ENCODE results near the gene NOL4L. TPM values are rescaled to one million over a fixed set of nuclear protein-coding genes. Genes with fewer than 3 reads are reported as not detected.

Gene NOL4L
- total RNA-seq, 1 donor from 2014 or later = 106 TPM

DNA sequence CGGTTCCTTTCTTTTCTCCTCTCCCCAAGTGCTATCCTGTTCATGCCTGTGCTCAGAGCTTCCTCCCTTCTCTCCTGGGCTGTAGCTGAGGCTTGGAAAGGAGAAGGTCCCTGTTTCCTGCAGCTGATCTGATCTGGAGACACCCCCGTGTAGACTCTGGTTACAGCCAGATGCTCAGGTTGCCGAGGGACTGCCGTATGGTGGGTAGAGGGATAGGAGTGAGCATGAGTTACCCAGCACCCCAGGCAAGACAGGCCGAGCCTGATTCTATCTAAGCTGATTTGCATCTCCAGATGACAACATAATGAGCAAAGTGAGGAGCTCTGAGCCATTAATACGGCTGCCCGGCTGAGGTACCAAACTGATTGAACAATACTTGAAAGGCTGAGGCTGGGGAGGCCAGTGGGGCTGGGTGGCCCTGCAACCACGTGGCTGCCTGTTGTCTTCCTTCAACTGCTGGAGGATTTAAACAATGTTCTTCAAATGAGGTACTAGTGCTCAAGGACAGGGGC is 135.2 kb downstream of the NOL4L start:
- TF ChIP-seq, protein P1, sequence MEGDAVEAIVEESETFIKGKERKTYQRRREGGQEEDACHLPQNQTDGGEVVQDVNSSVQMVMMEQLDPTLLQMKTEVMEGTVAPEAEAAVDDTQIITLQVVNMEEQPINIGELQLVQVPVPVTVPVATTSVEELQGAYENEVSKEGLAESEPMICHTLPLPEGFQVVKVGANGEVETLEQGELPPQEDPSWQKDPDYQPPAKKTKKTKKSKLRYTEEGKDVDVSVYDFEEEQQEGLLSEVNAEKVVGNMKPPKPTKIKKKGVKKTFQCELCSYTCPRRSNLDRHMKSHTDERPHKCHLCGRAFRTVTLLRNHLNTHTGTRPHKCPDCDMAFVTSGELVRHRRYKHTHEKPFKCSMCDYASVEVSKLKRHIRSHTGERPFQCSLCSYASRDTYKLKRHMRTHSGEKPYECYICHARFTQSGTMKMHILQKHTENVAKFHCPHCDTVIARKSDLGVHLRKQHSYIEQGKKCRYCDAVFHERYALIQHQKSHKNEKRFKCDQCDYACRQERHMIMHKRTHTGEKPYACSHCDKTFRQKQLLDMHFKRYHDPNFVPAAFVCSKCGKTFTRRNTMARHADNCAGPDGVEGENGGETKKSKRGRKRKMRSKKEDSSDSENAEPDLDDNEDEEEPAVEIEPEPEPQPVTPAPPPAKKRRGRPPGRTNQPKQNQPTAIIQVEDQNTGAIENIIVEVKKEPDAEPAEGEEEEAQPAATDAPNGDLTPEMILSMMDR (IDR thresholded peaks at IDR 0.05; ENCODE audit: partially characterized antibody, unreplicated experiment) = no peak
- Mint-ChIP-seq H3K4me3 (ENCODE audit: unreplicated experiment) (peak overlapping the region; percentile 31), H3K9me3 (ENCODE audit: unreplicated experiment) (peaks cover 23% of the 10 kb centered on the region), H3K36me3 (ENCODE audit: unreplicated experiment) (peaks cover 4% of the 10 kb centered on the region), H3K27ac (ENCODE audit: unreplicated experiment) (peak overlapping the region; percentile 25), H3K4me1 (ENCODE audit: low read depth, unreplicated experiment) (peaks cover 42% of the 10 kb centered on the region), H3K27me3 (ENCODE audit: unreplicated experiment) (peaks cover 29% of the 10 kb centered on the region)
- DNase-seq = no peak

DNA sequence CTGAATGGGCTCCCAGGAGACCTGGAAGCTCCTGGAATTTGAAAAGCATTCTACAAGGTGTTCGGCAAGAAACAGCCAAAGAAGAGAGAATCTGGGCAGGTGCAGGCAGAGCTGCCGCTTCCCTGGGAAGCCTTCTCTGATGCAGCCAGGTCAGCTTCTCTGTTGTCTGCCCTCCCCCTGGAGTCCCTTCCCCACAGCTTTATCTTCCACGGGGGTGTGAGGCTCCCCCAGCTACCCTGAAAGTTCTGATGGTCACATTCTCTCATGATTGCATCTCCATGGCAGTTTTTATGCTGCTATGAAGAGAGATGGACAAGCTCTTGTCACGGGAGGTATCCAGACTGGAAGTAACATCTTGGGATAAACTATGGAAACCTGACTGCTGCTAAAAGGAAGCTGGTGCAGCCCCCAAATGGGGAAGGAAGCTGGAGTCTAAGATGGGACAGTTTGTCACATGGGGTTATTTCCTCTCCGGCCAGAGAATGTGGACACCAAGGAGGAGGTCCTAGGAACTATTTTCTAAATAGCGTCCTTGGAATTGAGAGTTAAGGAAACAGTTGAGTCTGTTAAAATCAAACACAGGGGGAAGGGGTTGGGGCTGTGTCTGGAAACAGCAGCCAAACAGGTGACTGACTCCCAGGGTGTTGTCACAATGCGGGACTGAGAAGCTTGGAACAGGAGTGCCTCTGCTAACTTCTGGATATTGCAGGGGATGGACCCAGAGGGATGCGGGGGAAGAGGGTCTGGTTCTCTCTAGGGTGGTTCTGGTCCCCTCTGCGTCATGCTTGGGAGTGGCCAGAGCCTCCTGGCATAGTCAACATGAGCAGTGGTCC is 135.9 kb downstream of the NOL4L start:
- Mint-ChIP-seq H3K36me3 (ENCODE audit: unreplicated experiment) (peaks cover 4% of the 10 kb centered on the region), H3K4me3 (ENCODE audit: unreplicated experiment) (peak overlapping the region; percentile 48)

DNA sequence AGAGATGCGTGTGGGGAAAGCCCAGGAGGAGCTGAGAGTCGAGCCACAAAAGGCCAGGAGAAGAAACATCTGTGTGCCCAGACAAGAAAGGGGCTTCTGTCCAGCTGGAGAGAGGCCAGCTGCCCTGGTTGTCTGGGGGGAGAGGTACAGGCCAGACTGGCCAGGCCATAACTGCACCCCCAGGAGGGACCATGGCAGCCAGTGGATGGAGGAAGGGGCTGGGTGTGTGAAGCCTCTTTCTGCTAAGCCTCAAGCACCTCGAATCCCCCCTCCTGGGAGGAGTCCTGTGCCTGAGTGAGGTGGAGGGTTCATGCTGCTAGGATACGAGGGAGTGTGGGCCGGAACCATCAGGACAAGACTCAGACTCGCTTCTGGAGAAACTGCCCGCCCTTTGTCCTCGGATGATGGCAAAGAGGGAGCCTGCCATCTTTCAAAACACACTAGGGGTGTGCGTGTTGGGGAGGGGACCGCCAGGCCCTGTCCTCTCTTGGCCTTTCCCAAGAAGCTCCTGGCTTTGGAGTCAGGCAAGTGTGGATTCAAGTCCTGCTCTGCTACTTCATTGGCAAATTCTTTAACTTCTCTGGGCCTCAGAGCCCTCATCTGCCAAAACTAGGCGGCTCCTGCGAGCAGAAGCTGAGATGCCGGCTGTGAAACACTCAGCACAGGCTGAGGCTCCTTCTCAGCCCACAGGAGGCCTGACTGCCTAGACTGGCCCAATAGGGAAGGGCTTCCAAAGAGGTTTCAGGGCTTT is 136.7 kb downstream of the NOL4L start:
- H3K9me3 Mint-ChIP-seq (ENCODE audit: unreplicated experiment) = peaks cover 20% of the 10 kb centered on the region
- H3K27ac Mint-ChIP-seq (ENCODE audit: unreplicated experiment) = no peak overlapping the region
- TF ChIP-seq, protein P1 (IDR thresholded peaks at IDR 0.05; ENCODE audit: partially characterized antibody, unreplicated experiment) = no peak
- peaks cover 40% of the 10 kb centered on the region for H3K4me1 Mint-ChIP-seq (ENCODE audit: low read depth, unreplicated experiment)
- no peak overlapping the region for H3K4me3 Mint-ChIP-seq (ENCODE audit: unreplicated experiment)
- H3K27me3 Mint-ChIP-seq (ENCODE audit: unreplicated experiment) = peaks cover 24% of the 10 kb centered on the region
- peaks cover 4% of the 10 kb centered on the region for H3K36me3 Mint-ChIP-seq (ENCODE audit: unreplicated experiment)
- no peak for DNase-seq

More for the DNA sequence above, 135.9 kb downstream of the NOL4L start:
- DNase-seq = no peak
- TF ChIP-seq, protein P1 (IDR thresholded peaks at IDR 0.05; ENCODE audit: partially characterized antibody, unreplicated experiment) = no peak
- peaks cover 42% of the 10 kb centered on the region for H3K4me1 Mint-ChIP-seq (ENCODE audit: low read depth, unreplicated experiment)
- H3K27ac Mint-ChIP-seq (ENCODE audit: unreplicated experiment) = peak overlapping the region; percentile 25
- peaks cover 22% of the 10 kb centered on the region for H3K9me3 Mint-ChIP-seq (ENCODE audit: unreplicated experiment)
- H3K27me3 Mint-ChIP-seq (ENCODE audit: unreplicated experiment) = peaks cover 25% of the 10 kb centered on the region

DNA sequence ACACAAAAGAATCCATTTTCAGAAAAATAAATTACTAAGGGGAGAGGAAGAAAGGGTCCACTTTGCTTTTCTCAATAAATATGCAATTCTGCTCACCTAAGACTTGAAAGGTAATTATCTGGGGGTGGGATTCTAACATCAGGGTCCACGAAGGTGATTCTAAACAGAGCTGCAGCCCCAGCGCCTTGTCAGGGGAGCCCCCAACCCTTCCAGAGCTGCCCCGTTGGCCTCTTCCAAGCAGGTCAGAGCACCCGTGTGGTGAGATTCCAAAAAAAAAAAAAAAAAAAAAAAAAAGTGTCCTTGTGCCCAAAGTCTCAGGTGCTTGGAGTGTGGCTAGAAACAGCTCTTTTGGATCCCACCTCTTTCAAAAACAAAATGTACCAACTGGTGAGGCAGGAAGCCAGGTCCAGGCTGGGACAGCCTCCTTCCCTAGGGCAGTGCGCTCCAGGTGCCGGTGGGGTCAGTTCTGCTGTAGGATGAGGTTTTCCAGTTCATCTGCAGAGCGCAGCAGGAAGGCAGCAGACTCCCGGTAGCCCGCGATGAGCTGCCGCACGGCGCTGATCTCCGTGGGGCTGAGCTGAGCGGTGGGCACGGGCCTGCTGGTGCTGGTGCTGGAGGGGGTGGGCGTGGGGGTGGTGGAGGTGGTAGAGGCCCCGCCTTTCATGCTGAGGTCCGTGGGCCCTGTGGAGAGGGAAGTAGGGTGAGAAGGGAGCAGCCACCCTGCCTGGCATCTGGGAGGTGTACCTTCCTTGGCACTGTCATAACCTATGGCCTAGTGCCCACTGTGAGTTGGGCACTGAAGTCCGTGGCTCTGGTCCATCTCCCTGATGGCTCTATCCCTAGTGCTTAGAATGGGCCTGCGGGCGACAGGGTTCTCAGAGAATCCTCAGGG is 137.8 kb downstream of the NOL4L start:
- H3K27ac Mint-ChIP-seq (ENCODE audit: unreplicated experiment) = no peak overlapping the region
- DNase-seq = no peak
- TF ChIP-seq, protein P1 (IDR thresholded peaks at IDR 0.05; ENCODE audit: partially characterized antibody, unreplicated experiment) = no peak
- H3K27me3 Mint-ChIP-seq (ENCODE audit: unreplicated experiment) = peaks cover 20% of the 10 kb centered on the region
- no peak overlapping the region for H3K4me3 Mint-ChIP-seq (ENCODE audit: unreplicated experiment)
- peaks cover 18% of the 10 kb centered on the region for H3K9me3 Mint-ChIP-seq (ENCODE audit: unreplicated experiment)
- H3K36me3 Mint-ChIP-seq (ENCODE audit: unreplicated experiment) = peaks cover 8% of the 10 kb centered on the region
- peaks cover 40% of the 10 kb centered on the region for H3K4me1 Mint-ChIP-seq (ENCODE audit: low read depth, unreplicated experiment)
